GM23338 (cell line): ENCODE results near the gene FGF11. TPM values are rescaled to one million over a fixed set of nuclear protein-coding genes. Genes with fewer than 3 reads are reported as not detected.
A peak's percentile ranks its signal among the peaks of the same experiment; 100 is the strongest.

ENCODE experiments used
- ATAC-seq: fragments of 200-7000 bp; cut with Tn5 transposase; 3 replicates; pipeline ENCODE4 v1.9.1; 2020
- DNase-seq: peaks from one replicate; pipeline ENCODE4 v3.0.0-alpha.2; 2015; ENCODE audit warnings: low spot score
- H2AFZ ChIP-seq: fragments of 200-600 bp; sonication (generic); 2 replicates; pipeline ENCODE4 v1.8.0; 2016; ENCODE audit warnings: antibody characterized with exemption, mild to moderate bottlenecking, moderate library complexity
- H3F3A ChIP-seq: fragments of 200-600 bp; sonication (generic); replicated peaks from 2 replicates; pipeline ENCODE4 v1.8.0; 2017; ENCODE audit warnings: antibody characterized with exemption, mixed run types, low read depth
- H3K27ac ChIP-seq: fragments of 200-600 bp; sonication (generic); 2 replicates; pipeline ENCODE4 v1.6.1; 2016; ENCODE audit warnings: low read depth
- H3K27me3 ChIP-seq: fragments of 200-600 bp; sonication (generic); 2 replicates; pipeline ENCODE4 v1.8.0; 2016; ENCODE audit warnings: mild to moderate bottlenecking, mixed run types, moderate library complexity; ENCODE audit not compliant: insufficient read depth
- H3K36me3 ChIP-seq: fragments of 200-600 bp; sonication (generic); 2 replicates; pipeline ENCODE4 v1.8.0; 2016; ENCODE audit warnings: mild to moderate bottlenecking; ENCODE audit not compliant: insufficient read depth
- H3K4me1 ChIP-seq: fragments of 200-600 bp; sonication (generic); 2 replicates; pipeline ENCODE4 v1.8.0; 2016; ENCODE audit warnings: mild to moderate bottlenecking, moderate library complexity; ENCODE audit not compliant: insufficient read depth
- H3K4me2 ChIP-seq: fragments of 200-600 bp; sonication (generic); 2 replicates; pipeline ENCODE4 v1.7.1; 2017; ENCODE audit warnings: mixed run types
- H3K4me3 ChIP-seq: fragments of 200-600 bp; sonication (generic); 2 replicates; pipeline ENCODE4 v1.6.1; 2016; ENCODE audit warnings: mixed run types
- H3K79me2 ChIP-seq: fragments of 200-600 bp; sonication (generic); replicated peaks from 2 replicates; pipeline ENCODE4 v1.8.0; 2017; ENCODE audit warnings: mild to moderate bottlenecking; ENCODE audit not compliant: insufficient read depth
- H3K9me2 ChIP-seq: fragments of 200-600 bp; sonication (generic); 2 replicates; pipeline ENCODE4 v1.8.0; 2017; ENCODE audit not compliant: insufficient read depth
- H4K20me1 ChIP-seq: fragments of 200-600 bp; sonication (generic); replicated peaks from 2 replicates; pipeline ENCODE4 v1.8.0; 2017; ENCODE audit warnings: mild to moderate bottlenecking; ENCODE audit not compliant: insufficient read depth
- H3K27ac Mint-ChIP-seq: 2 replicates; pipeline ENCODE4 v1.8.0; 2020; ENCODE audit warnings: inconsistent platforms, mild to moderate bottlenecking, moderate library complexity, mixed read lengths
- H3K27me3 Mint-ChIP-seq: 3 replicates; pipeline ENCODE4 v1.8.0; 2022; ENCODE audit warnings: low read depth, mild to moderate bottlenecking, moderate library complexity, mixed read lengths, inconsistent platforms; ENCODE audit not compliant: insufficient read depth, poor library complexity
- H3K36me3 Mint-ChIP-seq: 3 replicates; pipeline ENCODE4 v1.8.0; 2021; ENCODE audit warnings: low read depth, mild to moderate bottlenecking, inconsistent platforms, moderate library complexity, mixed read lengths
- H3K4me1 Mint-ChIP-seq: 3 replicates; pipeline ENCODE4 v1.8.0; 2020; ENCODE audit warnings: mild to moderate bottlenecking, inconsistent platforms, mixed read lengths
- H3K4me3 Mint-ChIP-seq: 3 replicates; pipeline ENCODE4 v1.8.0; 2021; ENCODE audit warnings: moderate library complexity, mild to moderate bottlenecking, inconsistent platforms, mixed read lengths
- H3K9me3 Mint-ChIP-seq: 3 replicates; pipeline ENCODE4 v1.8.0; 2020; ENCODE audit warnings: moderate library complexity, mild to moderate bottlenecking, inconsistent platforms, mixed read lengths
- CREB1 ChIP-seq: fragments of 250-450 bp; sonication (Bioruptor Pico); IDR thresholded peaks from 2 replicates; pipeline ENCODE4 v1.5.0; 2020; ENCODE audit warnings: low read depth, mild to moderate bottlenecking, moderate library complexity
- CTCF ChIP-seq, 2 experiments: fragments of 200-600 bp in 1 of 2; sonication (generic) in 1 of 2; conservative IDR thresholded peaks; 2 replicates each; pipeline versions ENCODE4 v1.5.1 to v1.6.1; 2016 to 2017; ENCODE audit warnings: antibody characterized with exemption in 2 of 2, low read depth in 2 of 2, mild to moderate bottlenecking in 2 of 2, moderate library complexity in 1 of 2
- EZH2 ChIP-seq: fragments of 200-600 bp; sonication (generic); IDR thresholded peaks from one replicate; pipeline ENCODE4 v1.8.0; 2017; ENCODE audit warnings: antibody characterized with exemption, mild to moderate bottlenecking, low read depth; ENCODE audit not compliant: unreplicated experiment
- EZH2phosphoT487 ChIP-seq: fragments of 200-600 bp; sonication (generic); IDR thresholded peaks from one replicate; pipeline ENCODE4 v1.8.1; 2018; ENCODE audit warnings: antibody characterized with exemption; ENCODE audit not compliant: unreplicated experiment
- JUNB ChIP-seq: IDR thresholded peaks from one replicate; pipeline ENCODE4 v1.6.1; 2016; ENCODE audit warnings: antibody characterized with exemption; ENCODE audit not compliant: unreplicated experiment
- NANOG ChIP-seq: IDR thresholded peaks from 2 replicates; pipeline ENCODE4 v1.6.1; 2016; ENCODE audit warnings: antibody characterized with exemption, borderline replicate concordance
- POLR2AphosphoS5 ChIP-seq: IDR thresholded peaks from 2 replicates; pipeline ENCODE4 v1.6.1; 2016; ENCODE audit warnings: antibody characterized with exemption, low read depth
- REST ChIP-seq: IDR thresholded peaks from one replicate; pipeline ENCODE4 v1.6.1; 2018; ENCODE audit warnings: antibody characterized with exemption; ENCODE audit not compliant: unreplicated experiment
- STAT1 ChIP-seq: IDR thresholded peaks from one replicate; pipeline ENCODE4 v1.6.1; 2016; ENCODE audit warnings: antibody characterized with exemption; ENCODE audit not compliant: unreplicated experiment
- ZNF114 ChIP-seq: fragments of 250-450 bp; sonication (Bioruptor Pico); IDR thresholded peaks from 2 replicates; pipeline ENCODE4 v1.5.0; 2020; ENCODE audit warnings: mild to moderate bottlenecking, moderate library complexity
- ZNF331 ChIP-seq: fragments of 250-450 bp; sonication (Bioruptor Pico); IDR thresholded peaks from 2 replicates; pipeline ENCODE4 v1.5.0; 2020; ENCODE audit warnings: low read depth, mild to moderate bottlenecking, moderate library complexity
- ZNF462 ChIP-seq: fragments of 250-450 bp; sonication (Bioruptor Pico); IDR thresholded peaks from 2 replicates; pipeline ENCODE4 v1.5.0; 2020; ENCODE audit warnings: mild to moderate bottlenecking, moderate library complexity
- polyA plus RNA-seq: library from polyadenylated mRNA; unstranded; fragments of >200 nt; fragmentation: Nextera tagmentation; extraction: Ambion mirVana; gene quantifications from 2 replicates; pipeline ENCODE4 v1.2.1, GENCODE V29; 2016
- total RNA-seq: library from RNA; depleted of rRNA; stranded (reverse); fragments of >200 nt; shearing (Covaris generic); gene quantifications from 2 replicates; pipeline ENCODE4 v1.2.3, GENCODE V29; 2014

Gene FGF11
- total and polyA plus RNA-seq, 2 experiments from 2014 or later, result 11.1 to 16.6 TPM

- no peak for TF ChIP-seq CREB1 (CRISPR knock-in tag)
- no peak for TF ChIP-seq JUNB
- no peak for TF ChIP-seq ZNF331 (CRISPR knock-in tag)
- no peak for TF ChIP-seq POLR2AphosphoS5
- TF ChIP-seq EZH2, result no peak
- TF ChIP-seq REST, result no peak
- TF ChIP-seq CTCF (conservative IDR thresholded peaks at IDR 0.05; ENCODE audit: low read depth in 2 of 2), result no peak
- no peak for TF ChIP-seq NANOG
- TF ChIP-seq STAT1, result no peak
- no peak for TF ChIP-seq EZH2phosphoT487
- no peak for TF ChIP-seq ZNF114 (CRISPR knock-in tag)
- no peak for TF ChIP-seq ZNF462 (CRISPR knock-in tag)
- no peaks in the 10 kb centered on the region for H3K9me3 Mint-ChIP-seq
- Histone ChIP-seq H3K27ac (no peak overlapping the region), H3F3A (peaks cover 27% of the 10 kb centered on the region), H3K79me2 (peaks cover 14% of the 10 kb centered on the region), H4K20me1 (peaks cover 12% of the 10 kb centered on the region), H3K4me2 (peak overlapping the region; percentile 99), H2AFZ (peak overlapping the region; percentile 69; the same call in 1 of the 2 replicates), H3K27me3 (no peaks in the 10 kb centered on the region), H3K9me2 (no peaks in the 10 kb centered on the region), H3K36me3 (peaks cover 3% of the 10 kb centered on the region; the same call in 1 of the 2 replicates), H3K4me3 (peak overlapping the region; percentile 90), H3K4me1 (peaks cover 28% of the 10 kb centered on the region)
- peaks cover 28% of the 10 kb centered on the region for H3K4me1 Mint-ChIP-seq
- H3K27me3 Mint-ChIP-seq, result peaks cover 16% of the 10 kb centered on the region
- peaks cover 26% of the 10 kb centered on the region for H3K36me3 Mint-ChIP-seq
- DNase-seq, result peak; percentile 57
- H3K4me3 Mint-ChIP-seq, result peak overlapping the region; percentile 93
- H3K27ac Mint-ChIP-seq, result 0 out of 2 replicates have a peak overlapping the region, but pooled peaks have one; percentile 75
- ATAC-seq, result no peak; the same call in 2 of the 3 replicates
These were observed 33.7 kb upstream of the FGF11 start for GRCh38 chr17:7405350-7406234.
